Measurements from ENCODE around the gene COL11A2.
"Not testable (repeated sequence)": the region's sequence is repeated elsewhere in the genome, so short reads cannot be mapped to it uniquely, and the experiment has no call there.

COL11A2 gene

DNA sequence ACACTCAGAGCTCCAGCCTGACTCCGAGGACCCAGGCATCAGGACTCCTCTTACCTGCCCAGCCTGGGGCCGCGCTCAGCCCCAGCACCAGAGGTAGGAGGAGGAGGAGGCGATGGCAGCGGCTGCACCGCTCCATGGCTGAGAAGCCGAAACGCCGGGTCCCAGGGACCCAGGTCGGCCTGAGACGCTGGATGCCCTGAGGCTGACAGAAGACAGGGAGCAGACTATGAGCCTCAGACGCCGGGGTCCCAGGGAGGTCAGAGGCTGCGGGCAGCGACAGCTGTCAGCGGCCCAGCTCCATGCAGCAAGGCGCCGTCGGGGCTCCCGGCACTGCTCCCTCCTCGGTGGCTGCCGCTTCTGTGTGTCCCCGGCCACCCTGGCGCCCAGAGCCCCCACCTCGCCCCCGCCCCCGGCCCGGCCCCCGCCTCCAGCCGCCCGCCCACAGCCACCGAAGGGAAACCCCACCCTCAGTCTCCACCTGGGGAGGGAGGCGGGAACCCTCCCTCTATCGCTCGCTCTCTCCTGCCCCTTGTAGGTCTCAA, at the start of gene COL11A2:
Gene COL11A2, minus strand, starts transcription at position 363 of the 542 bp plus-strand sequence. Its CDS starts 227 bp downstream, at position 136.
- DNase-seq: no peak

DNA sequence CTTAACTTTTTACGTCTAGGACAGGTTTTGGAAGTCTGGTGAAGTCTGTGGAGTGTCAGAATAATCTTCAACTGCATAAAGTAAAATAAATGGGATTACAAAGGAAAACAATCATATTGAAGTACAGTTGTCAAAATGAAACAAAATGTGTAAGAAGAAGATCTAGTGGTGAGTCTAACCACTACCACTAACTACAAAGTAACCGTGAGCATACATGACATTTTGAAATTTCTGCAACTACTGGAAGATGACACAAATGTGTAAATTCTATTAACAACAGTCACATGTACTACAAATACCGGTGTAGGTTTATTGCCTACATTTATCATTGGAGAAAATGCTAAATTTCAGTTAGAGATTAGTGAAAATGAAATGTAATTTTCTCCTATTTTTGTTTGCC, 49.7 kb upstream of the COL11A2 start:
- DNase-seq: no peak

DNA sequence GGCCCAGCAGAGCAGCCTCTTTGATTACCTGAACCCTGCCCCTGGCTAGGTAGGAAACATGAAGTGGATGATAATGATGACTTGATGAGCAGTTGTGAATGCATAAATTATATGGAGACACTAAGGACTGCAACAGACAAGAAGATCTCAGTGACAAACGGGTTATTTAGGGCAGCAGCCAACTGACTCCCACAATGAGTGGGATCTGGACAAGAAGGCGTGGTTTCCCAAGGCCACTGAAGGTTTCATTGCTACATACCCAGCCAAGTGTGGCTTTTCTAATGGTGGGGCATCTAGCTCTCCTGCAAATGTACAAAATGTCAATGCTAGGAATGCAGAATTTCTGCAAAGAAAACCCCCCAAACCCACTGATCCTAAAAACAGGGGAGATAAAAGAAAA, 45.5 kb upstream of the COL11A2 start:
- DNase-seq: no peak

GRCh38 chr6:33236852-33237251, 44.6 kb upstream of the COL11A2 start:
- no peak for DNase-seq

DNA sequence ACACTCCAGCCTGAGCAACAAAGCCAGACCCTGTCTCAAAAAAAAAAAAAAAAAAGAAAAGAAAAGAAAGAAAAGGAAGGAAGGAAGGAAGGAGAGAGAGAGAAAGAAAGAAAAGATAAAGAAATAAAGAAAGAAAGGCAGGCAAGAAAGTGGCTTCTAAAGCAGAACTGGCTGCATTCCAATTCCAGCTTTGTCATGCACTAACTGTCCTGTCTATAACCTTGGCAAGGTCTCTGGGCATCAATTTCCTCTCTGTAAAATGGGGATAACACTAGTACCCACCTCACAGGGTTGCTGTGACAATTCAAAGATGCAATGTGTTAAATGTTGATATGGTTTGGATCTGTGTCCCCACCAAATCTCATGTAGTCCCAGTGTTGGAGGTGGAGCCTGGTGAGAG, 44.1 kb upstream of the COL11A2 start:
- no peak for DNase-seq

DNA sequence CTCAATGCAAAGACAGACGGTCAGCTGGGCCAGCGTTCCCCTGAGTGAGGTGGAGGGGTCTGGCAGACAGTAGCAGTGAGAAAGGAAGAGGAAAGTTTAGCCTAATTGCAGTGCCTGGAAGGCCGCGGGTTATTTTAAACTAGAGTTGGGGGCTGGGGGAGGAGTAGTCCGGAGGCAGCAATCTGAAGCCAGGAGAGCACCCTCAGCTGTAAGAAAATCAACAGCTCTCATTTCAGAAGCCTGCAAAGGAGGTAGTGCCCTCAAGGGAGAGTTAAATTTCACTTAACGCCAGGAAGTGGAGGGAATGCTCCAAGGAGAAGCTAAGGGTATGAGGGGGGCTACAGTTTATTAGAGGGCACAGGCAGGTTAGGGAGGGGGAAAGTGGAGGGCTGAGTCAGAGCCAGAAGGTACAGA, 43.0 kb upstream of the COL11A2 start:
- DNase-seq: no peak

- DNase-seq: not testable (repeated sequence)
These were observed 34.3 kb upstream of the COL11A2 start for GRCh38 chr6:33226503-33227120.

DNA sequence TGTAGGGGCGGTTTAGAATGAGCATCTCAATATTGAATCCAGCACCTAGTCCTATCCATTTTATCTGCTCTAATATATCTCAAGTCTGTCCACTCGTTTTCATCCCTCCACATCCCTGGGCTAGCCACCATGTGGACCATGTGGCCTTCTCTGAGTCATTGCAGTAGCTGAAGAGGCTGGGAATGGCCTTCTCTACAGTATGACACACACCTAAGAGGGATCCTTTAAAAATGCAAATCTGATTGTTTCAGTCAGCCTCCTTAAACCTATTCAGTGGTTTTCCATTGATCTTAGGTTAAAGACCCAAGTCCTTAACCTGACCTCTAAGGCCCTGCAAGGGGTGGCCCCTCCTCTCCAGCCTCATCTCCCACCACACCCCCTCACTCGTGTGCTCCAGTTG, 25.4 kb upstream of the COL11A2 start:
- no peak for DNase-seq

DNA sequence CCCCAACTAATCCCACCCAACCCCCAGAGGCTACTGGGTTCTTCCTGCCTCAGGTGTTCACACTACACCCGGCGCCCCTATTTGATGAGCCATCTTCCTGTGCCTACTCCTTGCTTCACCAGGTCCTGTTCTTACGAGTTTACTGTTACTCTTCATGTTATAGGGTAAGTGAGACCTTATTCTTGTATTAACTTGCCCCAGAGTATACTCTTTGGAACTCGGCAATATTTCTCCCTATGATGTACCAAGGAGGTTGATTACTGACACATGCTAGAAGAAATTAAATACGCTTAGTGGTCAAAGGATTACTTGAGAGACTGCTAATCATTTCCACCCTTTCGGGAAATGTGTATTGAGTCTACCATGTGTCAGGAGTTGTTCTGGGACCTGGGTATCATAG, 25.0 kb upstream of the COL11A2 start:
- DNase-seq: no peak

- no peak for DNase-seq
These were observed 23.9 kb upstream of the COL11A2 start for GRCh38 chr6:33216117-33216649.

- DNase-seq: no peak
These were observed 23.2 kb upstream of the COL11A2 start for GRCh38 chr6:33215271-33216116.

GRCh38 chr6:33213989-33214335, 21.7 kb upstream of the COL11A2 start:
- no peak for DNase-seq

DNA sequence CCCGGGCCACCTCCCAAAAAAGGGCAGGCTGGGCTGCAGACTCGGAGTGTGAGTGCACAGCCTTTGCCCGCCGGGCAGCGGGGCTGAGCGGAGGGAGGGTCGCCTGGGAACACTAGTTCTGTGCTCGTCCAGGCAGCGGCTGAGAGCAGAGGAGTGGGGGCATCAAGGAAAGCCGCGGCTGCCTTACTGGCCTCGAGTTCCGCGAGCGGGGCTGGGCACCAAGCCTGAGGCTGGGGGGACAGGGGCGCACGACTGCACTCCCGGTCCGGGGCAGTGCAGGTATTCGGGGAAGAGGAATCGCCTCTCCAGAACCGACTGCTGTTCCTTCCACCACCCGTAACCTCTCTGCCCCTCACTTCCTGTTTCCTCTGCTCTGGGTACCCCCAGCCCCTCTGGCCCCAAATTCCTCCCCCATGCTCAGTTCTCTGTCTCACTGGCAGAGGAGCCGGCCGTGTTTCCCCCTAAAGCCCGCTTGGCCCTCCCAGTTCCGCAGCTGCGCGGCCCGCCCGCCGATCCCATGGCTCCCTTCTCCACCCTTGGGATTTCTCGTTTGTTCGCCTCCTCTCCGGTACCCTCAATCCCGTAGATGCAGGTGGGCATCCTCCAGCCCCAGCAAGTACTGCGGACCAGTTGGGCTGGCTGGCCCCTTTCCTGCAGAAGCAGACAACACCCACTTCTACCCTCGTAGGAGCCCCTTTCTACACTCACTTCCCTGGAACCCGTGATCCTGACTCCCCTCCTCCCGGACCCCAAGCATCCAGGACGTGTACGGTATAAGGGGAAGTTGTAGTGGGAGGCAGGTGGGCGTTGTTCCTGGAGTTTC, 21.1 kb upstream of the COL11A2 start:
- no peak for DNase-seq

- DNase-seq: no peak
These were observed 20.5 kb upstream of the COL11A2 start for GRCh38 chr6:33212857-33213165.

DNA sequence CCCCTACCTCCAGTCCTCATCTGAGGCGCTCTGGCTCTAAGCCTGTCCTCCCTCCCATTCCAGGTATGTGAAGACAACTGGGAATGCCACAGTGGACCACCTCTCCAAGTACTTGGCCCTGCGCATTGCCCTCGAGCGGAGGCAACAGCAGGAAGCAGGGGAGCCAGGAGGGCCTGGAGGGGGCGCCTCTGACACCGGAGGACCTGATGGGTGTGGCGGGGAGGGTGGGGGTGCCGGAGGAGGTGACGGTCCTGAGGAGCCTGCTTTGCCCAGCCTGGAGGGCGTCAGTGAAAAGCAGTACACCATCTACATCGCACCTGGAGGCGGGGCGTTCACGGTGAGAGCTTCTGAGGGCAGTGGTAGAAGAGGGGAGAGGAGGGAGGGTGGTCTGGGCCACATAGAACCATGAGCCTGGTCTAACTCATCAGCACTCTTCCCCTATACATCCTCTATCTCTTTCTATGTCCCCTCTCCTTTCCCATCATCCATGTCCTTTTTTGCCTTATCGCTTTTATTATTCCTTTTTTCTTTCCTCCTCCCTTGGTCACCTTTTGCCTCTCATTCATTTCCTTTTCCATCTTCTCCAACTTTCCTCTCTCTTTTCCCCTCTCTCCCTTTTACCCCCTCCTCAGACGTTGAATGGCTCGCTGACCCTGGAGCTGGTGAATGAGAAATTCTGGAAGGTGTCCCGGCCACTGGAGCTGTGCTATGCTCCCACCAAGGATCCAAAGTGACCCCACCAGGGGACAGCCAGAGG, 19.6 kb upstream of the COL11A2 start:
- DNase-seq: no peak

DNA sequence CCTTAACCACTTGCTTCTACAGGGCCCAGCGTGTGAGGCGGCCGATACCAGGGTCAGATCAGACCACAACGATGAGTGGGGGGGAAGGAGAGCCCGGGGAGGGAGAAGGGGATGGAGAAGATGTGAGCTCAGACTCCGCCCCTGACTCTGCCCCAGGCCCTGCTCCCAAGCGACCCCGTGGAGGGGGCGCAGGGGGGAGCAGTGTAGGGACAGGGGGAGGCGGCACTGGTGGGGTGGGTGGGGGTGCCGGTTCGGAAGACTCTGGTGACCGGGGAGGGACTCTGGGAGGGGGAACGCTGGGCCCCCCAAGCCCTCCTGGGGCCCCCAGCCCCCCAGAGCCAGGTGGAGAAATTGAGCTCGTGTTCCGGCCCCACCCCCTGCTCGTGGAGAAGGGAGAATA, 18.9 kb upstream of the COL11A2 start:
- no peak for DNase-seq

DNA sequence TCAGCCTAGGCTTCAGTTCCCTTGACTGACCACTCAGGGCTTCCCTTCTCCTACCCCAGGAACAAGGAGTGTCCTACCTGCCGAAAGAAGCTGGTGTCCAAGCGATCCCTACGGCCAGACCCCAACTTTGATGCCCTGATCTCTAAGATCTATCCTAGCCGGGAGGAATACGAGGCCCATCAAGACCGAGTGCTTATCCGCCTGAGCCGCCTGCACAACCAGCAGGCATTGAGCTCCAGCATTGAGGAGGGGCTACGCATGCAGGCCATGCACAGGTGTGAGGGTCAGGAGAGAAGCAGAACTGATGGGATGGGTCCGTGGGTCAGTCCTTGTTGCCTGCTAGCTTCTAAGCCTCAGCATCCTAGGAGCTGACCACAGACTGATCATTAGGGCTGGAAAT, 17.6 kb upstream of the COL11A2 start:
- DNase-seq: no peak

GRCh38 chr6:33208091-33208967, 16.1 kb upstream of the COL11A2 start, which contains the start of gene RING1:
Gene RING1 (plus strand): TSS chr6:33208500. CDS start chr6:33208823, 323 bp downstream.
- DNase-seq: peak; percentile 75 to 76

DNA sequence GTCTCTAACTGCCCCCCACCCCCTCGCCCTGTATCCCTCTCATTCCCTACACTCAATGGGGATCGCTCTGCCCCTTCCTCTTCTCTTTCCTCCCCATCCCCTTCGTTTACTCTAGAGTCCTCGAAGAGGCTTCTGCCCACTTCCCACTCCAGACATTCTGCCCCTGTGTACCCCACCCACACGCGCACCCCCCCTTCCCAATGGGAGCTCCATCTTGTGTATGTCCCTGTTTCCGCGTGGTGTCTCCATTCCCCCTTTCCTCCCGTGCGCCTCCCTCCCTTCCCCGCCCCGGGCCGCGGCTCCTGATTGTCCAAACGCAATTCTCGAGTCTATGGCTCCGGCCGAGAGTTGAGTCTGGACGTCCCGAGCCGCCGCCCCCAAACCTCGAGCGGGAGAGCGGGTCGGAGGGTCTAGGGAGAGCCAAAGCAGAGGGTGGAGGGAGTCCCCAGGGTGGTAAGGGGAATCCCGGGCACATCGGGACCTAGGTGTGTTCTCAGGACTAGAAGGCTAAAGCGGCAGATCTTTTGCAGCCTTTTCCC, 15.4 kb upstream of the COL11A2 start:
- no peak for DNase-seq

DNA sequence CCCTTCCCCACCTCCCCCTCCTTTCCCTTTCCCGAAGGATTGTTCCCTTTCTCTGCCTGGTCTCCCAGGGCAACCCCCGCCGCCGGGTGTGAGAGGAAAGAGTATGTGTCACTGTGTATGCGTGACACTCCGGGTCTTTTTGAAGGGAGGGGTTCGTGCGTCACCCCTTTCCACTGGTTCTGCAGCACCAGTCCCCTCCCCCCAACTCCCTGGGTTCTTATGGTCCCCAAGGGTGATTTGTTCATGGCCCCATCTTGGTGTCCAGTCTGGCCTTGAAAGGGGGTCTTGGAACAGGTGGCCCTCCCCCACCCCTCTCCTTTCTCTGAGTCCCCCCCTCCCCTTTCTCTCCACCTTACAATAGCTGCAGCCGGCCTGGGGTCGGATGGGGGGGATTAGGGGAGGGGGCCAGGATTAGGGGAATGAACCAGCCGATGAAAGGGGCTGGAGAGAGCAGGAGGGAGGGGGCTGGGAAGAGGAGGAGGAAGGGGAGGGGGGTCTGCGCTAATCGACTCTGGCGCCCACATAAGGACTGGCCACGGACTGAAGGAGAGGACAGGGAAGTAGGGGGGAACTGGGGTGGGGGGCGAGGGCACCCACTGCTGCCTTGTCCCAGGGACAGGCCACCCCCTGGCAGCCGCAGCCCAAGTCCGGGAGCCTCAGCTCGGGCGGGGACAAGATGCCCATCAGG, 14.7 kb upstream of the COL11A2 start:
- DNase-seq: no peak

Measured in AML-193 (cell line).